HG03378 (cell line): ENCODE results near the gene KCTD15.

Experiments used
- ATAC-seq: cut with Tn5 transposase; IDR thresholded peaks from one replicate; pipeline ENCODE4 v1.9.1; 2021; ENCODE audit warnings: mild to moderate bottlenecking, moderate library complexity; ENCODE audit not compliant: unreplicated experiment

KCTD15 gene

DNA sequence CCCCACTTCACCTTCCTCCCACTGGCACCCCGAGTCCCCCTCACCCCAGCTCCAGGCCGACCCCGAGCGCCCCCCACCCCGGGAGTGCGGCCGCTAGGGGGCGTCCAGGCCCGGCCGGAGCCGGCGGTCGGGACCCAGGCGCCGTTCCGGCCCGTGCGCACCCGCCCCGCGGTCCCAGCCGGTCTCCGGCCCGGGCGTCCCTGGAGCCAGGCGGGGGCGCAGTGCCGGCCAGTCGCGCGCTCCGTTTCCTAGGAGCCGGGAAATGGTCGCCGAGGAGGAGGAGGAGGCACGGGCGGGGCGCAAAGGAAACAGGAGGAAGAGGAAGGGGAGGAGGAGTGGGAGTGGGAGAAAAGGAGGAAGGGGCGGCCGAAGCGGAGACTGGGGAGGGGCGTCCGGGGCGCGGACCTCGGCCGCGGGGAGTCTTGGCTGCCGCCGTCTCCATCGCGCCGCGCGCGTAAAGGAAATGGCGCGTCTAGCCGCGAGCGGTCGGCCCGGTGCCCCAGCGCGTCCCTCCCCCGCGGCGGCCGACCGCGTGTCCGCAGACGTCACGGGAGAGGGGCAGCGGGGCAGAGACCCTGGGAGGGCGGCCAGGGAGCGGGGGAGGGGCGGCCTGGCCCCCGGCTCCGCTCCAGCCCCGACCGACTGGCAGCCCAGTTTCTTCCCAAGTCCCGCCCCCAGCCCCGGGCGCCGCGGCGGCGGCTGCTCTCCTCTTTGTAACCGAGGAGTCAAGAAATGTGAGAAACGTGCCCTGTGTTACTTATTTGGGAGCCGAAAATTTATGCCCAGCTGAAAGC lies 1.1 kb upstream of the KCTD15 start:
- no peak for ATAC-seq

GRCh38 chr19:33797802-33798671 lies 1.4 kb downstream of the KCTD15 start:
- ATAC-seq: no peak

- no peak for ATAC-seq
Measured at GRCh38 chr19:33798681-33799111, 2.0 kb downstream of the KCTD15 start.

DNA sequence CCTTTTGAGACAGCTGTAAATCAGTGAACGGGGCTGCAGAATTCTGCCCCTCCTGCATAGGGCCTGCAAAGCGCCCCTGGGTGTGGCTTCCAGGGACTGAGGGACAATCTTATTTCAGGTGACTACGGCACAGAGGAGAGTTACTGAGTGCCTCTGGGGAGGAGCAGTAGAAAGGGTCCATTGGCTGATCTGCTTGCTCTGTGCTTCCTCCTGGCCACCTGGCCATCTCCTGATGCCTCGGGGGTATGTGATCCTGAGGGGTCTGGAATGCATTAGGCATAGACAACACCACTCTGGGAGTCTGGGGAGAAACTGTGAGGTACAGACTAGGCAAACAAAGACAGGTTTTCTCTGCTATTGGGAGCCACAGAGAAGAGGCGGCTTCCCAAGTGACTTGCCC lies 2.8 kb downstream of the KCTD15 start:
- ATAC-seq: no peak

GRCh38 chr19:33800012-33800680 lies 3.5 kb downstream of the KCTD15 start:
- no peak for ATAC-seq

GRCh38 chr19:33801411-33801810 lies 4.7 kb downstream of the KCTD15 start:
- ATAC-seq: no peak

DNA sequence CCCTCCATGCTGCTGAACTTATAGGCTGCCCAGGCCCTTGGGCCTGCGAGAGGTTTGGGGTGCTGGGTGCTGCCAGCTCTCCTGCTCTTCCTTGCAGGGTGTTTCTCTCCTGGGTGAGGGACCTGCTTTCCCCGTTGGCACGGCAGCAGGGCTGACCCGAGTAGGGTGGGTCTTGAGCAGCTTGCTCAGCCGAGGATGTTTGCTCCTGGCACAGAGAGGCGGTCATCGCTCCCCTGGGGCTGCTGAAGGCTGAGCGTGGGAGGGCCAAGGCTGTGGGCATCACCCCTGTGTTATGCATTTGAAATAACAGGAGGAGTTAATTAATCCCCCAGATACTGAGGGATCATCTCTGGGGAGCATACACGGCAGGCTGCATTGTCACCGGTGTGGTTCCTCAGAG lies 5.3 kb downstream of the KCTD15 start:
- ATAC-seq: no peak

DNA sequence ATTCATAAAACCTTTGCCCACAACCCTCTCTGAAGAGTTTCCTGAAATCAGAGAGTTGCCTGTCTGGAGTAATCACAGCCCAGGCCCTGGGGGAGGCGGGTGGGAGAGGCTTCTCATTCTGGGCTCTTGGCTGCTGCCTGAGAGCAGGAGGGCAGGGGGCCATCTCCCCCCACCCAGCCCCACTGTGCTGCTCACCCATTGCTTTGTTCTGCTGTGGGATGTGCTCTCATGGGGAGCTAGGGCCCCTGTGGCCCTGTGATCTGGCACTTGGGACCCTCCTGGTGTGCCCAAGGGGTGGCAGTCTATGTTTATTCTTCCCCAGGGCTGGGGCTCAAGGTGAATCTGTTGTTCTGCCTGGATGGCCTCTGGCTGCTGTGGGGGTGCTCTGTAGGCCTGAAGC lies 6.1 kb downstream of the KCTD15 start:
- ATAC-seq: no peak

- no peak for ATAC-seq
Measured at GRCh38 chr19:33803383-33803782, 6.7 kb downstream of the KCTD15 start.

DNA sequence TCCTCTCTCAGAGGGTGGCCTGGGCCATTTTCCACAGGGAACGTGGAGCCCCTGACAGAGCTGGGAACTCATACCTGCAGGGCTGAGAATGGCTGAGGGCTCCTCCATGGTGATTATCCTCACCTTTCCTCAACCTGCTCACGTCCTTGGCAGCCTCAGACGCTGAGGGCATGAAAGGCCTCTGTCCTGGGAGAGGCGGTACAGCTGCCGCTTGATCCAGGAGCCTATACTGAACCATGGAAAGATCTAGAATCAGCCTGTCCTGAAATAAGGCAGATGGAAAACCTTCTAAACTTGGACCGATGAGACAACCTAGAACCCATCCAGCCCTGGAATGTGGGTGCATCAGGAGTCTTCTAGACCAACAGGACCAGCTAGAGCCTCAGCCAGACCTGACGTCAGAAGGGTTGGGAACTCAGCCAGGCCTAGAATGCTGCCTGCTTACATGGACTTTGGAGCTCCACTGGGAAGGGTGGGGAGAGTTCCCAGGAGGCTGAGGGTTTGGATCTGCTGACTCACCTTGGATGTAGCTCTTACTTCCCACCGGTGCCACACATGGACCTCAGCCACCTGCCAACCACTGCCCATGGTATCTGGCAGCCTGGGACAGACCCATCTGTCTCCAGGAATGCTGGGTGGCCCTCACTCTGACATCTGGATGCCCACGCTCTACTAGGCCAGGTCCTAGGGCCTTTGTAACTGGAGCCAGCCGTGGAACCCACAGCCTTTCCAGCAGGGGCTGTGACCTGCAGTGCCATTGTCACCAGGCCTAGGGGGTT lies 7.5 kb downstream of the KCTD15 start:
- ATAC-seq: no peak

- ATAC-seq: no peak
Measured at GRCh38 chr19:33805313-33805712, 8.6 kb downstream of the KCTD15 start.

- no peak for ATAC-seq
Measured at GRCh38 chr19:33805840-33806433, 9.3 kb downstream of the KCTD15 start.

DNA sequence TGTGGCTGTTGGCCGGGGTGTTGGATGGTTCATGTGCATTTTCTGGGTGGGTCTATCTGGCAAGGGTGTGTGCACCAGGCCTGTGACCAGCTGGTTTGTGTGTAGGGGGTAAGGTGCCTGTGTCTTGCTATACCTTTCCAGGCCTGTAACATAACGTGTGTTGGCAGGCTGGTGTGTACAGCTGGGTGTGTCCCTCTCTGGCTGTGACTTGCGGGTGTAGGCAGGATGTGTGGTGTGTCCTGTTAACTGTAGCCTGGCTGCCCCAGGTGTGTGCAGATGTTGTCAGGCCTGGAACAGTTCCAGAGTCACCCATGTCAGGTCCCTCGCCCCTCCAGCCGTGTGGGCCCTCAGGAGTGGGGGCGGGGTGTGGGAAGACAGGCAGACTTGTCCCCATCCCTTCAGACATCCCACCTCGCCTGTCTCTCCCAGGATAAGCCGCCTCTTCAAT lies 9.8 kb downstream of the KCTD15 start:
- ATAC-seq: no peak

DNA sequence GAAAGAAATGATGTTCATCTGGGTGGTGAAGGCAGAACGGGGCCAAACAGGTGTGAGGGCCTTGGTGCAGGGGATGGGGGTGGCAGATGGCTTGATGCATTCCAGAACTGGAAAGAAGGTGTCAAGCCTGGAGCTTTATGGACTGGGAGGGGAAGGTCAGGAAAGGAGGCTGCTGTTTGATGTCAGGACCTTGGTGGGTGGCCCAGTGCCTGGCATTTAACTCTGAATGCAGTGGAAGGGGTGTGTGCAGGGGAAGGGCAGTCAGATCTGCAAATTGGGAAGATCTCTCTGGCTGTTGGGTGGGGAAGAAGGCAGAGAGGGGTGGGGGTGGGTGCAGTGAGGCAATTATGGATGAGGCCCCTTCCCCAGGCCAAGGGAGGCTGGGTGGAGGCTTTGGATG lies 11.7 kb downstream of the KCTD15 start:
- no peak for ATAC-seq

- ATAC-seq: no peak
Measured at GRCh38 chr19:33809960-33810359, 13.3 kb downstream of the KCTD15 start.

GRCh38 chr19:33810821-33811220 lies 14.2 kb downstream of the KCTD15 start:
- no peak for ATAC-seq

DNA sequence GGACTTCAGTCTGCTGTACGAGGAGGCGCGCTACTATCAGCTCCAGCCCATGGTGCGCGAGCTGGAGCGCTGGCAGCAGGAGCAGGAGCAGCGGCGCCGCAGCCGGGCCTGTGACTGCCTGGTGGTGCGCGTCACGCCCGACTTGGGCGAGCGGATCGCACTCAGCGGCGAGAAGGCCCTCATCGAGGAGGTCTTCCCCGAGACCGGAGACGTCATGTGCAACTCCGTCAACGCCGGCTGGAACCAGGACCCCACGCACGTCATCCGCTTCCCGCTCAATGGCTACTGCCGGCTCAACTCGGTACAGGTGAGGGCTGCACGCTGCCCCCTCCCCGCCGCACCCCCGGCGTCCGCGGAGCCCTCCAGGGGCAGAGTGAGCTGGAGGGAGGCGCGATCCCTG lies 14.6 kb downstream of the KCTD15 start:
- ATAC-seq: no peak

GRCh38 chr19:33811736-33812387 lies 15.2 kb downstream of the KCTD15 start:
- no peak for ATAC-seq

DNA sequence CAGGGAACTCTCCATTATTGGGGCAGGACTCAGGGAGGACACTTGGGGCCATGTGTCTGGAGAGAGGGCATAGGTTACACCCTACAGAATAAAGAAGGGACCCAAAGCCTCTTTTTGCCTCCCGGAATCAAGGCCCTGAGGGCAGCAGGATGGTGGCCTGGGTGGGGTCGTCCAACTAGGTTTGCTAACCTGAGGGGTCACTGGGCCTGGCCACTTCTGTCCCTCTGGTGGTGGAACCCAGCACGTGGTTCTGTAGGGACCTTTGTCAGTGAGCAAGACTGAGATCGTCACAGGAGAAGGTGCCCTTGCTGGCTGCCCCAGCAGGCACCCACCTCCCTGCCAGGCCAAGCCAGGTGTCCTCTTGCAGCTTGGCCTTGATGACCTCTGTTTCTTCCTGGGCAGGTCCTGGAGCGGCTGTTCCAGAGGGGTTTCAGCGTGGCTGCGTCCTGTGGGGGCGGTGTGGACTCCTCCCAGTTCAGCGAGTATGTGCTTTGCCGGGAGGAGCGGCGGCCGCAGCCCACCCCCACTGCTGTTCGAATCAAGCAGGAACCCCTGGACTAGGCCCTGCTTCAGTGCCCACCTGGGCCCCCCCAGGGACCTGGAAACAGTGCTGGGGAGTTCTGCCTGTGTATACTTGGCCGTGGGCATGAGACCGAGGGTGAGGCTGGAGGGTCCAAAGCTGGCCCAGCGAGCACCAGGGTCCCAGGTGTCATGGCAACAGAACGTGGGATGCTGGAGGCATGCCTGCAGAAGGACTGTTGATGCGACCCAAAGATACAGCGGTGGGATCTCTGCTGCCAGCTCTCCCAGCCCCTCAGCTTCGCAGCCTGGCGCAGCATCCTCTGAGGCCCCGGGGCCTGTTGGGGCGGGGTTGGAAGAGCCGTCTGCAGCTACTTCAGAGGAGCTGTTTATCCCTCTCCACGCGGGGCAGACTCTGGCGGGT lies 16.0 kb downstream of the KCTD15 start:
- no peak for ATAC-seq
